K562 (cell line): ENCODE data around the gene ICAM3. TPM values are rescaled to one million over a fixed set of nuclear protein-coding genes. Genes with fewer than 3 reads are reported as not detected.
A peak's percentile ranks its signal among the peaks of the same experiment; 100 is the strongest.

Experiments used
- ATAC-seq: fragments of 200-7000 bp; cut with Tn5 transposase; 3 replicates; pipeline ENCODE4 v1.9.1; 2020; ENCODE audit warnings: moderate library complexity
- BruUV-seq: library from RNA; stranded (reverse); fragments of 400-500 nt; replicated peaks from 2 replicates; lab custom pipeline; 2021; lab: Mats Ljungman, UMichigan
- CTCF ChIA-PET: fragments of 300-600 bp; formaldehyde crosslinking; extraction: SDS; loops from one replicate; lab custom pipeline; 2021; ENCODE audit warnings: low intra/inter-chr PET ratio; lab: Yijun Ruan, JAX
- POLR2A ChIA-PET: fragments of 300-600, 350-650 bp; sonication (Branson Sonifier 250); formaldehyde crosslinking; extraction: SDS; loops from one replicate; lab custom pipeline; 2021; ENCODE audit warnings: antibody characterized with exemption, inconsistent platforms; lab: Yijun Ruan, JAX
- DNase-seq, 4 experiments: peaks; one replicate each; pipeline versions ENCODE4 v3.0.0 to v3.0.0-alpha.2; 2011 to 2018; ENCODE audit warnings: low spot score in 3 of 4, mixed read lengths in 3 of 4; ENCODE audit errors: extremely low read depth in 1 of 4
- FAIRE-seq: peaks from 2 replicates; lab custom pipeline; 2011; peaks lifted over from hg19 to GRCh38; lab: Jason Lieb, UNC
- H2AFZ ChIP-seq: 2 replicates; pipeline ENCODE4 v1.6.0; 2011; ENCODE audit warnings: low read depth, low read length, control low read depth, inconsistent platforms
- H3K27ac ChIP-seq: fragments of 200-600 bp; 3 replicates; pipeline ENCODE4 v1.8.0; 2011; ENCODE audit warnings: low read depth, mild to moderate bottlenecking, control low read depth, inconsistent platforms, low read length, moderate library complexity, mixed read lengths; ENCODE audit errors: extremely low read depth
- H3K27me3 ChIP-seq, 2 experiments: fragments of 300-600 bp in 1 of 2; 2 replicates in 1 of 2; 3 replicates in 1 of 2; pipeline versions ENCODE4 v1.6.0 to v1.8.0; 2011; ENCODE audit warnings: inconsistent platforms in 2 of 2, low read length in 2 of 2, mild to moderate bottlenecking in 1 of 2, mixed read lengths in 1 of 2, moderate library complexity in 1 of 2; ENCODE audit not compliant: control insufficient read depth in 2 of 2, insufficient read depth in 2 of 2
- H3K36me3 ChIP-seq: fragments of 300-600 bp; 3 replicates; pipeline ENCODE4 v1.8.0; 2011; ENCODE audit warnings: mild to moderate bottlenecking, low read length, inconsistent platforms; ENCODE audit not compliant: control insufficient read depth, insufficient read depth
- H3K4me1 ChIP-seq, 2 experiments: fragments of 200-600 bp in 1 of 2; replicated peaks in 1 of 2; 2 replicates in 1 of 2; 3 replicates in 1 of 2; pipeline versions ENCODE4 v1.5.1 to v1.8.0; 2011; ENCODE audit warnings: inconsistent platforms in 2 of 2, low read length in 2 of 2, mild to moderate bottlenecking in 1 of 2, mixed read lengths in 1 of 2, moderate library complexity in 1 of 2; ENCODE audit not compliant: control insufficient read depth in 2 of 2, insufficient read depth in 2 of 2
- H3K4me2 ChIP-seq: 2 replicates; pipeline ENCODE4 v1.6.1; 2011; ENCODE audit warnings: low read length, control low read depth, inconsistent platforms, mixed read lengths; ENCODE audit not compliant: insufficient read depth
- H3K4me3 ChIP-seq: fragments of 200-600 bp; sonication (generic), shearing (Covaris generic); 2 replicates; pipeline ENCODE4 v1.5.1; 2016; ENCODE audit warnings: control low read depth, inconsistent platforms
- H3K79me2 ChIP-seq: fragments of 200-600 bp; 3 replicates; pipeline ENCODE4 v1.8.0; 2011; ENCODE audit warnings: low read length, inconsistent platforms; ENCODE audit not compliant: control insufficient read depth, insufficient read depth
- H3K9ac ChIP-seq, 2 experiments: 2 replicates each; pipeline versions ENCODE4 v1.6.0 to v1.6.1; 2011; ENCODE audit warnings: low read depth in 2 of 2, low read length in 2 of 2, control low read depth in 1 of 2, inconsistent platforms in 1 of 2, mild to moderate bottlenecking in 1 of 2, mixed read lengths in 1 of 2; ENCODE audit not compliant: insufficient read depth in 1 of 2
- H3K9me1 ChIP-seq: one replicate; pipeline ENCODE4 v1.6.0; 2011; ENCODE audit warnings: inconsistent platforms, mild to moderate bottlenecking, low read length, moderate library complexity; ENCODE audit not compliant: control insufficient read depth, insufficient read depth
- H3K9me3 ChIP-seq: replicated peaks from 2 replicates; pipeline ENCODE4 v1.5.1; 2011; ENCODE audit warnings: low read depth, low read length, inconsistent platforms; ENCODE audit not compliant: control insufficient read depth, insufficient read depth
- H4K20me1 ChIP-seq: replicated peaks from 2 replicates; pipeline ENCODE4 v1.6.1; 2011; ENCODE audit warnings: low read length, inconsistent platforms, mixed read lengths; ENCODE audit not compliant: control insufficient read depth, insufficient read depth
- ARID1B ChIP-seq: fragments of 450-650 bp; IDR thresholded peaks from 2 replicates; pipeline ENCODE4 v1.6.1; 2016; ENCODE audit warnings: antibody characterized with exemption, mild to moderate bottlenecking, inconsistent platforms
- ARID3A ChIP-seq: IDR thresholded peaks from 2 replicates; pipeline ENCODE4 v1.6.1; 2012; ENCODE audit warnings: low read depth, low read length, improper control_type of control experiment, borderline replicate concordance
- CTBP1 ChIP-seq: fragments of 450-650 bp; IDR thresholded peaks from 2 replicates; pipeline ENCODE4 v1.6.1; 2016; ENCODE audit warnings: borderline replicate concordance
- FOS ChIP-seq: IDR thresholded peaks from 3 replicates; pipeline ENCODE4 v1.6.1; 2011; ENCODE audit not compliant: insufficient read length; ENCODE audit errors: extremely low read depth
- HBP1 ChIP-seq: fragments of 450-650 bp; formaldehyde crosslinking; IDR thresholded peaks from 2 replicates; pipeline ENCODE4 v1.4.0; 2022; ENCODE audit warnings: missing genetic modification characterization
- HSF4 ChIP-seq: fragments of 250-450 bp; sonication (Bioruptor Pico); IDR thresholded peaks from 2 replicates; pipeline ENCODE4 v2.1.2; 2022; ENCODE audit warnings: mild to moderate bottlenecking, moderate library complexity, borderline replicate concordance
- KDM2B ChIP-seq: fragments of 250-450 bp; sonication (Bioruptor Pico); IDR thresholded peaks from 2 replicates; pipeline ENCODE4 v1.8.0; 2021; ENCODE audit warnings: mild to moderate bottlenecking, moderate library complexity
- NFATC3 ChIP-seq: fragments of 450-650 bp; IDR thresholded peaks from 2 replicates; pipeline ENCODE4 v1.6.1; 2017; ENCODE audit warnings: mild to moderate bottlenecking
- NR3C1 ChIP-seq: sonication (generic); formaldehyde crosslinking; IDR thresholded peaks from 2 replicates; pipeline ENCODE4 v1.8.1; 2022; ENCODE audit warnings: missing genetic modification reagents
- PRMT5 ChIP-seq: sonication (generic); formaldehyde crosslinking; IDR thresholded peaks from 2 replicates; pipeline ENCODE4 v1.5.0; 2020; ENCODE audit warnings: missing genetic modification reagents
- SAP30 ChIP-seq: fragments of 200-600 bp; sonication (generic); IDR thresholded peaks from 2 replicates; pipeline ENCODE4 v1.6.1; 2012; ENCODE audit warnings: borderline replicate concordance, low read depth, mild to moderate bottlenecking, moderate library complexity, low read length, control low read depth, inconsistent platforms; ENCODE audit not compliant: insufficient read depth, poor library complexity, severe bottlenecking
- SMARCE1 ChIP-seq: fragments of 450-650 bp; IDR thresholded peaks from 2 replicates; pipeline ENCODE4 v1.7.1; 2016; ENCODE audit warnings: mild to moderate bottlenecking
- TCF3 ChIP-seq: sonication (generic); formaldehyde crosslinking; IDR thresholded peaks from 2 replicates; pipeline ENCODE4 v1.4.0; 2020; ENCODE audit warnings: mild to moderate bottlenecking, missing genetic modification reagents
- TEAD4 ChIP-seq, 2 experiments: sonication (generic) in 1 of 2; formaldehyde crosslinking in 1 of 2; IDR thresholded peaks; 2 replicates each; pipeline versions ENCODE4 v1.6.1 to v1.8.0; 2012 to 2022; ENCODE audit warnings: borderline replicate concordance in 1 of 2, inconsistent platforms in 1 of 2, low read length in 1 of 2, mild to moderate bottlenecking in 1 of 2, missing genetic modification reagents in 1 of 2
- TRIM24 ChIP-seq, 2 experiments: fragments of 450-650 bp; IDR thresholded peaks; 2 replicates each; pipeline ENCODE4 v1.6.1; 2016
- TRIM28 ChIP-seq: fragments of 450-650 bp; IDR thresholded peaks from 2 replicates; pipeline ENCODE4 v1.6.1; 2017
- ZBED1 ChIP-seq: IDR thresholded peaks from 2 replicates; pipeline ENCODE4 v1.6.1; 2014
- ZKSCAN3 ChIP-seq: fragments of 250-450 bp; sonication (Bioruptor Pico); IDR thresholded peaks from 2 replicates; pipeline ENCODE4 v1.4.0; 2020
- ZNF165 ChIP-seq: fragments of 250-450 bp; sonication (Bioruptor Pico); IDR thresholded peaks from 2 replicates; pipeline ENCODE4 v1.4.0; 2020; ENCODE audit warnings: borderline replicate concordance
- ZNF316 ChIP-seq: fragments of 450-650 bp; IDR thresholded peaks from 2 replicates; pipeline ENCODE4 v1.6.1; 2016
- ZNF589 ChIP-seq: fragments of 200-800 bp; sonication (Bioruptor generic); IDR thresholded peaks from 2 replicates; pipeline ENCODE4 v1.6.1; 2016; ENCODE audit warnings: low read depth, missing genetic modification characterization, missing compliant biosample characterization
- WGBS: fragments of 100-300 bp; shearing (Covaris generic); methylation state at CpG from one replicate; pipeline ENCODE4 v1.1.6; 2016; ENCODE audit warnings: low coverage, mixed read lengths; ENCODE audit not compliant: insufficient coverage; ENCODE audit errors: missing lambda C conversion rate; 5-methylcytosine and 5-hydroxymethylcytosine counted together
- in situ Hi-C: fragments of 300-500 bp; cut with MboI; formaldehyde crosslinking; loops from 4 replicates; pipeline ENCODE4 v1.15.0; 2018; ENCODE audit warnings: inconsistent platforms, mixed read lengths
- intact Hi-C: fragments of 100-400 bp; cut with micrococcal nuclease; formaldehyde crosslinking; loops from 2 replicates; pipeline ENCODE4 v1.14.2; 2022
- polyA plus RNA-seq, 8 experiments: library from polyadenylated mRNA; depleted of rRNA in 4 of 8; stranded (reverse) in 5 of 8; unstranded in 3 of 8; fragments of >200 nt; fragmentation: Nextera tagmentation in 2 of 8; fragmentation: Illumina TruSeq in 1 of 8; extraction: Ambion mirVana in 2 of 8; extraction: Trizol in 1 of 8; gene quantifications; 2 replicates each; pipeline versions ENCODE4 v1.2.1 to v1.2.3, GENCODE V29; 2011 to 2014; ENCODE audit warnings: inconsistent platforms in 1 of 8, missing spikeins in 1 of 8
- total RNA-seq, 7 experiments: library from RNA; depleted of rRNA in 6 of 7; stranded (reverse); fragments of >200 nt in 6 of 7; fragmentation: Illumina TruSeq in 2 of 7; extraction: Trizol in 2 of 7; gene quantifications; 2 replicates each; pipeline versions ENCODE4 v1.2.1 to v1.2.3, GENCODE V29; 2011 to 2021; ENCODE audit warnings: low replicate concordance in 1 of 7

Gene ICAM3
- total and polyA plus RNA-seq, 9 of the 15 experiments (the other 6 are each of a cell fraction or from before 2014, with no cell fraction given): 6.5 to 39.5 (median 24.2) TPM

DNA sequence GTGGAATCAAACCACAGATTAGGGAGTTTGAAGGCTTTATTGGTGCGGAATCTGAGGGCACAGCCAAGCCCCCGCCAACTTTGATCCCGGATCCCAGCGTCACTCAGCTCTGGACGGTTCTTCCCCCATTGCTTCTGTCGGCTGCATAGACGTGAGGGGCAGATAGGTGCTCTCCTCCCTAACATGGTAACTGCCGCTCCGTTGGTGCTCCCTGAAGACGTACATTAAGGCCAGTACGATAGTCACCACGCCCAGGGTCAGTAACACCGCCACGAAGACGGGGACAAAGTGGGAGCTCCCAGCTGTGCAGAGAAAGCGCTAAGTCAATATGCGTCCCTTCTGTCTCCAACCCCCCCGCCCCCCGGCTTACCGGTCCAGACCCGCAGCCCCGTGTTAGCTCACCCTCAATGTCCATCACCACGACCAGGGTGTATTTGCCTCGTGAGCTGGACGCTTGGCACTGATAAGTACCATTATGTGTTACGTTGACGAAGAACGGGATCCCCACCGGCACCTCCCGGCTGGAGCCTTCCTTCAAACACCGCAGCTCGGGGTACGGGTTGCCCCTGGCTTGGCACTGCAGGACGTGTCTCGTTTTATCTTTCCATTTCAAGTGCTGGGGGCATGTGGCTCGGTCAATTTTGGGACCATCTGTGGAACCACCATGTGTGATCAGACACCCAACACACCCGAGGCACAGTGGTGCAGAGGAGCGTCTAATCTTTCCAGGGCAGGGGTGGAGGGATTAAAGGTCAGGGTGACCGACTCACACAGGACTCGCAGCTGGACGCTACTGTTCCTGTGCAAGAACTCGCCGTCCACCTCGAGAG, 5.5 kb downstream of the ICAM3 start:
- Histone ChIP-seq H3K79me2 (peaks cover 64% of the 10 kb centered on the region), H3K4me2 (peak overlapping the region; percentile 92), H3K4me1 (peaks cover 15 to 47% of the 10 kb centered on the region in 2 experiments; a peak in 4 of 5 replicates), H3K36me3 (peaks cover 32% of the 10 kb centered on the region), H3K9ac (peak overlapping the region; percentile 96 to 99), H3K27ac (peak overlapping the region; percentile 98), H3K9me3 (no peaks in the 10 kb centered on the region), H4K20me1 (peaks cover 10% of the 10 kb centered on the region; the same call in 1 of the 2 replicates), H3K27me3 (no peaks in the 10 kb centered on the region), H3K9me1 (no peaks in the 10 kb centered on the region), H2AFZ (peak overlapping the region; percentile 80), H3K4me3 (peak overlapping the region; percentile 93)
- DNase-seq: peak in 2 of 4 experiments; percentile 64 to 81
- 1% methylated on average over 44 of the region's 44 CpGs for WGBS
- in situ Hi-C loops (no loop called here), intact Hi-C loops (loop anchor here (1.0 to 2.0 kb wide), 5 partner anchors 45 to 247 kb away; partner anchors contain the start of genes ICAM1, ICAM5, SHFL and TYK2)
- ChIA-PET POLR2A (interaction anchor here (0.6 to 3.9 kb wide), 16 partner anchors 10 to 75 kb away, joined by 3 to 29 read pairs (median 6); partner anchors contain the start of genes FDX2, ICAM5 and TYK2), CTCF (no interaction called here)
- FAIRE-seq: no peak
- ATAC-seq: peak; percentile 37
- BruUV-seq: TSS peak; percentile 93
- no peak for TF ChIP-seq ARID3A
- no peak; the same call in 1 of the 2 replicates for TF ChIP-seq SMARCE1
- TF ChIP-seq NFATC3: no peak
- peak; percentile 73 for TF ChIP-seq TEAD4 (IDR thresholded peaks at IDR 0.05; ENCODE audit: low read length)
- TF ChIP-seq TEAD4 (CRISPR knock-in tag; IDR thresholded peaks at IDR 0.05; ENCODE audit: borderline replicate concordance): no peak
- no peak for TF ChIP-seq ZKSCAN3 (CRISPR knock-in tag)
- TF ChIP-seq CTBP1: no peak
- no peak for TF ChIP-seq ZNF165
- no peak for TF ChIP-seq ZBED1
- TF ChIP-seq ZNF316: no peak
- TF ChIP-seq TCF3 (CRISPR knock-in tag): peak; percentile 76
- no peak for TF ChIP-seq HBP1 (CRISPR knock-in tag)
- TF ChIP-seq ZNF589: no peak
- TF ChIP-seq FOS: no peak
- TF ChIP-seq NR3C1 (CRISPR knock-in tag): no peak
- peak; percentile 38 to 51; a peak in 2 of 4 replicates for TF ChIP-seq TRIM24 (IDR thresholded peaks at IDR 0.05)
- peak; percentile 68 for TF ChIP-seq SAP30
- no peak for TF ChIP-seq PRMT5 (CRISPR knock-in tag)
- peak; percentile 72 for TF ChIP-seq ARID1B
- TF ChIP-seq KDM2B (CRISPR knock-in tag): no peak
- no peak for TF ChIP-seq HSF4 (CRISPR knock-in tag)
- no peak for TF ChIP-seq TRIM28
